Right lobe of liver (tissue), 6 donors: Measurements from ENCODE around the gene ELL. TPM values are rescaled to one million over a fixed set of nuclear protein-coding genes. Genes with fewer than 3 reads are reported as not detected.

Experiments used
- ATAC-seq, 4 donors: fragments of 200-7000 bp; cut with Tn5 transposase; one replicate each; pipeline ENCODE4 v1.9.1; 2020; ENCODE audit warnings: mild to moderate bottlenecking in 4 of 4, moderate library complexity in 4 of 4
- DNase-seq, 3 donors: peaks; one replicate each; pipeline ENCODE4 v3.0.0-alpha.2; 2020
- H3K27ac ChIP-seq, 3 donors: fragments of 200-600 bp; one replicate each; pipeline ENCODE4 v1.8.0; 2022
- H3K27me3 ChIP-seq, 2 donors: fragments of 200-600 bp; one replicate each; pipeline ENCODE4 v1.8.0; 2022
- H3K36me3 ChIP-seq, 4 donors: fragments of 200-600 bp; sonication (generic) in 1 of 4; one replicate each; pipeline versions ENCODE4 v1.5.1 to v1.8.0; 2017 to 2022; ENCODE audit warnings: control low read depth in 1 of 4
- H3K4me1 ChIP-seq, 4 donors: fragments of 200-600 bp; sonication (generic) in 1 of 4; one replicate each; pipeline versions ENCODE4 v1.5.1 to v1.8.0; 2017 to 2022; ENCODE audit warnings: control low read depth in 1 of 4
- H3K4me3 ChIP-seq, 3 donors: fragments of 200-600 bp; one replicate each; pipeline ENCODE4 v1.8.0; 2022
- H3K9me3 ChIP-seq, 4 donors: fragments of 200-600 bp; sonication (generic) in 1 of 4; one replicate each; pipeline versions ENCODE4 v1.5.1 to v1.8.0; 2017 to 2022; ENCODE audit warnings: control low read depth in 1 of 4
- CTCF ChIP-seq, 4 donors: fragments of 200-600 bp in 3 of 4; fragments of 450-650 bp in 1 of 4; IDR thresholded peaks; one replicate each; pipeline versions ENCODE4 v1.5.1 to v1.8.0; 2016 to 2022; ENCODE audit warnings: antibody characterized with exemption in 4 of 4, mild to moderate bottlenecking in 2 of 4
- POLR2A ChIP-seq: fragments of 450-650 bp; IDR thresholded peaks from one replicate; pipeline ENCODE4 v1.6.1; 2017; ENCODE audit warnings: antibody characterized with exemption, mild to moderate bottlenecking
- WGBS: methylation state at CpG from one replicate; pipeline ENCODE4 v1.1.6; 2018; ENCODE audit warnings: low coverage, low lambda C conversion rate; ENCODE audit not compliant: insufficient coverage; ENCODE audit errors: missing lambda C conversion rate; 5-methylcytosine and 5-hydroxymethylcytosine counted together
- intact Hi-C, 2 donors: fragments of 100-400 bp; cut with DNase I; formaldehyde crosslinking; loops; one replicate each; pipeline versions ENCODE4 v1.11.2 to v1.14.1; 2022
- total RNA-seq, 6 experiments: library from RNA; depleted of rRNA in 2 of 6; stranded (reverse); fragments of >200 nt in 2 of 6; fragmentation: NEBNext Ultra II Directional in 3 of 6; extraction: Animal tissue kit (Norgen Biotek cat#: 25700) in 3 of 6; gene quantifications; one replicate each; pipeline versions ENCODE4 v1.1.0 to v1.2.4, GENCODE V29; 2016 to 2023
- donor health status: DM: no; HTN: yes; CAD: no.
- donor health status: DM: no; HTN: no; CAD: no.
- donor health status: DM: no; HTN: no; CAD: no.
- donor health status: DM: no; HTN: yes; CAD: no.
- donor health status: DM: no; HTN: yes; CAD: no.

ELL gene
- total RNA-seq, 6 experiments from 2014 or later = 5.3 to 11.9 (median 8.6) TPM

- no peak for ATAC-seq
- peaks cover 0 to 7% (median 0%) of the 10 kb centered on the region in 4 donors for H3K4me1 ChIP-seq
- no peak overlapping the region for H3K4me3 ChIP-seq
- no peaks in the 10 kb centered on the region for H3K27me3 ChIP-seq
- H3K27ac ChIP-seq = no peak overlapping the region
- no peak for TF ChIP-seq CTCF (IDR thresholded peaks at IDR 0.05)
- no peak for TF ChIP-seq POLR2A
- no peaks in the 10 kb centered on the region for H3K9me3 ChIP-seq
- no peak for DNase-seq
- H3K36me3 ChIP-seq = no peaks in the 10 kb centered on the region
- intact Hi-C loops = no loop called here
- 100% methylated on average over 1 of the region's 17 CpGs for WGBS
Measured at GRCh38 chr19:18428173-18428786, 93.6 kb downstream of the ELL start.

GRCh38 chr19:18427743-18428113, 94.1 kb downstream of the ELL start:
- H3K4me1 ChIP-seq = peaks cover 0 to 7% (median 0%) of the 10 kb centered on the region in 4 donors

GRCh38 chr19:18427080-18427742, 94.7 kb downstream of the ELL start:
- ATAC-seq = no peak

More at GRCh38 chr19:18427743-18428113, 94.1 kb downstream of the ELL start:
- H3K27me3 ChIP-seq = no peaks in the 10 kb centered on the region
- no peak for DNase-seq
- H3K9me3 ChIP-seq = no peaks in the 10 kb centered on the region
- H3K36me3 ChIP-seq = no peaks in the 10 kb centered on the region
- no peak overlapping the region for H3K4me3 ChIP-seq
- WGBS = 56% methylated on average over 3 of the region's 12 CpGs
- TF ChIP-seq POLR2A (no peak), CTCF (IDR thresholded peaks at IDR 0.05) (no peak)
- H3K27ac ChIP-seq = no peak overlapping the region
- ATAC-seq = no peak
- intact Hi-C loops = no loop called here

GRCh38 chr19:18426416-18426767, 95.5 kb downstream of the ELL start:
- intact Hi-C loops = no loop called here
- WGBS = no CpG with 5 or more reads among the region's 8 CpGs
- no peak for ATAC-seq
- no peaks in the 10 kb centered on the region for H3K27me3 ChIP-seq
- peaks cover 0 to 7% (median 0%) of the 10 kb centered on the region in 4 donors for H3K4me1 ChIP-seq
- no peaks in the 10 kb centered on the region for H3K36me3 ChIP-seq
- no peak overlapping the region for H3K4me3 ChIP-seq
- TF ChIP-seq CTCF (IDR thresholded peaks at IDR 0.05) (no peak), POLR2A (no peak)
- H3K27ac ChIP-seq = no peak overlapping the region
- H3K9me3 ChIP-seq = no peaks in the 10 kb centered on the region
- DNase-seq = no peak

More at GRCh38 chr19:18427080-18427742, 94.7 kb downstream of the ELL start:
- H3K9me3 ChIP-seq = no peaks in the 10 kb centered on the region
- no peak overlapping the region for H3K27ac ChIP-seq
- TF ChIP-seq POLR2A = no peak
- no peak for TF ChIP-seq CTCF (IDR thresholded peaks at IDR 0.05)
- intact Hi-C loops = no loop called here
- 40% methylated on average over 1 of the region's 16 CpGs for WGBS
- DNase-seq = no peak
- H3K27me3 ChIP-seq = no peaks in the 10 kb centered on the region
- no peaks in the 10 kb centered on the region for H3K36me3 ChIP-seq
- no peak overlapping the region for H3K4me3 ChIP-seq
- peaks cover 0 to 7% (median 0%) of the 10 kb centered on the region in 4 donors for H3K4me1 ChIP-seq
